Esophagus (tissue), 2 donors: ENCODE results near the gene TMEM214. TPM values are rescaled to one million over a fixed set of nuclear protein-coding genes. Genes with fewer than 3 reads are reported as not detected.

Source experiments
- H3K27ac ChIP-seq, 2 donors: one replicate each; pipeline ENCODE4 v1.5.1; 2013; ENCODE audit warnings: low read depth in 2 of 2, mild to moderate bottlenecking in 2 of 2, inconsistent platforms in 1 of 2, low read length in 1 of 2, moderate library complexity in 1 of 2
- H3K27me3 ChIP-seq, 2 donors: one replicate each; pipeline ENCODE4 v1.6.1; 2013; ENCODE audit warnings: low read length in 2 of 2, control low read depth in 1 of 2, mild to moderate bottlenecking in 1 of 2; ENCODE audit not compliant: insufficient read depth in 2 of 2, control insufficient read depth in 1 of 2
- H3K36me3 ChIP-seq, 2 donors: one replicate each; pipeline ENCODE4 v1.6.1; 2013; ENCODE audit warnings: low read length in 1 of 2; ENCODE audit not compliant: control insufficient read depth in 2 of 2, insufficient read depth in 2 of 2
- H3K4me1 ChIP-seq, 2 donors: one replicate each; pipeline ENCODE4 v1.6.1; 2013; ENCODE audit warnings: low read length in 1 of 2; ENCODE audit not compliant: control insufficient read depth in 2 of 2, insufficient read depth in 2 of 2
- H3K4me3 ChIP-seq, 2 donors: one replicate each; pipeline ENCODE4 v1.5.1; 2013; ENCODE audit warnings: low read length in 2 of 2, mild to moderate bottlenecking in 2 of 2, low read depth in 1 of 2, moderate library complexity in 1 of 2
- H3K9me3 ChIP-seq, 2 donors: one replicate each; pipeline ENCODE4 v1.6.1; 2013; ENCODE audit warnings: mild to moderate bottlenecking in 2 of 2, low read depth in 1 of 2, low read length in 1 of 2, moderate library complexity in 1 of 2; ENCODE audit not compliant: control insufficient read depth in 2 of 2, insufficient read depth in 1 of 2
- WGBS, 2 donors: extraction: QIAGEN DNeasy Blood & Tissue Kit; methylation state at CpG; one replicate each; pipeline ENCODE4 v1.1.7; 2013; 5-methylcytosine and 5-hydroxymethylcytosine counted together
- polyA plus RNA-seq, 2 donors: library from polyadenylated mRNA; stranded (reverse); fragments of 200-250 nt; gene quantifications; one replicate each; pipeline ENCODE4 v1.2.3, GENCODE V29; 2013
- donor health status: healthy with polysubstance abuse.
- donor health status: Bipolar disorder and iron deficiency.

TMEM214 gene
- polyA plus RNA-seq, 2 donors, result 29.0 to 35.2 TPM

DNA sequence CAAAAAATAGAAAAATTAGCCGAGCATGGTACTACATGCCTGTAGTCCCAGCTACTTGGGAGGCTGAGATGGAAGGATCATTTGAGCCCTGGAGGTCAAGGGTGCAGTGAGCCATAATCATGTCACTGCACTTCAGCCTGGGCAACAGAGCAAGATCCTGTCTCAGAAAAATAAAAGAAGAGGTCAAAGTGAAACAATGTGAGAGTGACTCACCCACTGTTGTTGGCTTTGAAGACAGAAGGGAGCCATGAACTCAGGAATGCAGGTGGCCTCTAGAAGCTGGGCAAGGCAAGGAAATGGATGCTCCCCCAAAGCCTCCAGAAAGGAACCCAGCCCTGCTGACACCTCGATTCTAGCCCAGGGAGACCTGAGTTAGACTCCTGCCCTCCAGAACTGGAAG, 3.7 kb upstream of the TMEM214 start:
- Histone ChIP-seq H3K9me3 (no peaks in the 10 kb centered on the region), H3K27me3 (no peaks in the 10 kb centered on the region), H3K4me3 (no peak overlapping the region), H3K36me3 (peaks cover 5 to 18% of the 10 kb centered on the region in 2 donors), H3K4me1 (peaks cover 3 to 4% of the 10 kb centered on the region in 2 donors), H3K27ac (no peak overlapping the region)
- WGBS, 2 donors, result 90 to 100% methylated on average over 2 of the region's 2 CpGs

- WGBS, 2 donors, result 10 to 12% methylated on average over 11 of the region's 11 CpGs
- Histone ChIP-seq H3K27me3 (no peaks in the 10 kb centered on the region), H3K4me1 (peaks cover 3 to 4% of the 10 kb centered on the region in 2 donors), H3K9me3 (no peaks in the 10 kb centered on the region), H3K27ac (peak overlapping the region; percentile 69 to 70), H3K4me3 (peak overlapping the region; percentile 76 to 83), H3K36me3 (peaks cover 18 to 29% of the 10 kb centered on the region in 2 donors)
Observed at GRCh38 chr2:27033253-27033852, 588 bp downstream of the TMEM214 start.

DNA sequence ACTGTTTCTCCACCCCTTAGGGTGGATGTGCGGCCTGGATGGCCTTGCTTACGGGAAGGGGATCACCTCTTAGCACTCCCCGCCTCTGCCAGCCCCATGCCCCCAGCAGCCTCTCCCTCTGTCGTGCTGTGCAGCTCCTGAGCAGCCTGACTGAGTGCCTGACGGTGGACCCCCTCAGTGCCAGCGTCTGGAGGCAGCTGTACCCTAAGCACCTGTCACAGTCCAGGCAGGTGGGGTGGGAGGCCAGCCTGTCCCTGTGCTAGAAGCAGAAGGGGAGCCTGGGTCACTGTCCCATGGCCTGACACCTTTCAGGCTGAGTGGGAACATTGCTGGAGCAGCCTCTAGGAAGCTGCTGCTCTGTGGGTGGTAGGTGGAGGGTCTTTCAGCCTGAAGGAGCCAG, 5.2 kb downstream of the TMEM214 start:
- 91 to 92% methylated on average over 6 of the region's 6 CpGs for WGBS, 2 donors
- H3K4me3 ChIP-seq, result no peak overlapping the region
- peaks cover 46 to 57% of the 10 kb centered on the region in 2 donors for H3K36me3 ChIP-seq

DNA sequence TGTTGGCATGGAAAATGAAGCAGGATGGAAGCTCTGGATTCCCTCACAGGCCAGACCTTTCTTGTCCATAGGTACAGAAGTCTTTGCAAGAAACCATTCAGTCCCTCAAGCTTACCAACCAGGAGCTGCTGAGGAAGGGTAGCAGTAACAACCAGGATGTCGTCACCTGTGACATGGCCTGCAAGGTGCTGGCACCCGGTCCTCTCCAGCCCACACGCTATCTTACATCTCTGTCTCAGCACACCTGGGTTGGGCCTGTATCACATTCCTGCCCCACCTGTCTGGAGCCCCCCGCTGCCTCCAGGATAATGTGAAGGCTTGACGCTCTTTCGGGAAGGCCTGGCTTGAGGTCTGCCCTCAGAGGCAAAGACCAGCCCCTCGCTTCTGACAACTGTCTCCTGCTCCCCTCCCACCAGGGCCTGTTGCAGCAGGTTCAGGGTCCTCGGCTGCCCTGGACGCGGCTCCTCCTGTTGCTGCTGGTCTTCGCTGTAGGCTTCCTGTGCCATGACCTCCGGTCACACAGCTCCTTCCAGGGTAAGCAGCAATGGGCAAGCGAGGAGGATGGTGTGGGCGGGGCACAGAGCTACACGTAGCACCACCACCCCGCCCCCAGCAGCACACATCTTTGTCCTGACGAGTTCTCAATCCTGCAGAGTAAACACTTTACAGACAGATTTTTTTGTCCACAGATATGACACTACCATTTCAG, 6.0 kb downstream of the TMEM214 start:
- H3K27me3 ChIP-seq, result no peaks in the 10 kb centered on the region
- WGBS, 2 donors, result 84 to 87% methylated on average over 17 of the region's 17 CpGs
- no peaks in the 10 kb centered on the region for H3K9me3 ChIP-seq
- H3K27ac ChIP-seq, result no peak overlapping the region
- H3K4me1 ChIP-seq, result peaks cover 3% of the 10 kb centered on the region in 2 donors
- peaks cover 46 to 57% of the 10 kb centered on the region in 2 donors for H3K36me3 ChIP-seq
- H3K4me3 ChIP-seq, result no peak overlapping the region

More for the DNA sequence above, 5.2 kb downstream of the TMEM214 start:
- H3K9me3 ChIP-seq, result no peaks in the 10 kb centered on the region
- H3K27me3 ChIP-seq, result no peaks in the 10 kb centered on the region
- no peak overlapping the region for H3K27ac ChIP-seq
- H3K4me1 ChIP-seq, result peaks cover 3 to 4% of the 10 kb centered on the region in 2 donors

- Histone ChIP-seq H3K36me3 (peaks cover 46 to 57% of the 10 kb centered on the region in 2 donors), H3K4me3 (no peak overlapping the region), H3K4me1 (no peaks in the 10 kb centered on the region), H3K27me3 (no peaks in the 10 kb centered on the region), H3K27ac (no peak overlapping the region), H3K9me3 (no peaks in the 10 kb centered on the region)
- WGBS, 2 donors, result 88 to 93% methylated on average over 6 of the region's 6 CpGs
Observed at GRCh38 chr2:27039426-27039825, 6.7 kb downstream of the TMEM214 start.

DNA sequence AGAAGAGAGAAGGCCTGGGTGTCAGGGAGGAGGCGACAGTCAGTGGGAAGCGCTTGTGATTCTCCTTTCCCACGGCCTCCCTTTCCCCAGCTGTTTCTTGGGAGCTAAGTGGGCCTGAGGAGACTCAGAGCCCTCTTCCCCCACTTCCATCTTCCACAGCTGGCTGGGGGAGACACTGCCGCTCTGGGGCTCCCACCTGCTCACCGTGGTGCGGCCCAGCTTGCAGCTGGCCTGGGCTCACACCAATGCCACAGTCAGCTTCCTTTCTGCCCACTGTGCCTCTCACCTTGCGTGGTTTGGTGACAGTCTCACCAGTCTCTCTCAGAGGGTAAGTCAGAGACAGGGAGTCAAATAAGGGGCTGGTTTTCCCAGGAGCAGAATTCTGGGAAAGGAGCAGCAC, 7.1 kb downstream of the TMEM214 start:
- H3K36me3 ChIP-seq, result peaks cover 46 to 57% of the 10 kb centered on the region in 2 donors
- H3K4me3 ChIP-seq, result no peak overlapping the region
- no peaks in the 10 kb centered on the region for H3K9me3 ChIP-seq
- WGBS, 2 donors, result 95 to 98% methylated on average over 7 of the region's 7 CpGs
- no peaks in the 10 kb centered on the region for H3K27me3 ChIP-seq
- H3K4me1 ChIP-seq, result no peaks in the 10 kb centered on the region
- H3K27ac ChIP-seq, result no peak overlapping the region

DNA sequence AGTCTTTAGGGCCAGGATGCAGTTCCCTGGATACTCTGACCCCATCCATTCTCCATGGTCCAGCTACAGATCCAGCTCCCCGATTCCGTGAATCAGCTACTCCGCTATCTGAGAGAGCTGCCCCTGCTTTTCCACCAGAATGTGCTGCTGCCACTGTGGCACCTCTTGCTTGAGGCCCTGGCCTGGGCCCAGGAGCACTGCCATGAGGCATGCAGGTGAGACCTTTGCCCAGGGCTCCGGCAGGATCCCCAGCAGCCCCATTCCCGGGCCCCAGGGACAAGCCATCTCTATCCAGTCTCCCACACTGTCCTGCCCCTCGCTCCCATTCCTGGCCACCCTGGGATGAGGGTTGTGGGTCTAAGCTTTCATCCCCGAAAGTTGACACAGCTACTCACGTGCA, 7.5 kb downstream of the TMEM214 start:
- Histone ChIP-seq H3K27ac (no peak overlapping the region), H3K4me1 (no peaks in the 10 kb centered on the region), H3K9me3 (no peaks in the 10 kb centered on the region), H3K27me3 (no peaks in the 10 kb centered on the region), H3K36me3 (peaks cover 45 to 56% of the 10 kb centered on the region in 2 donors), H3K4me3 (no peak overlapping the region)
- 88 to 92% methylated on average over 8 of the region's 8 CpGs for WGBS, 2 donors

GRCh38 chr2:27041752-27042151, 9.0 kb downstream of the TMEM214 start:
- Histone ChIP-seq H3K4me1 (no peaks in the 10 kb centered on the region), H3K36me3 (peaks cover 41 to 43% of the 10 kb centered on the region in 2 donors), H3K9me3 (no peaks in the 10 kb centered on the region), H3K27me3 (no peaks in the 10 kb centered on the region), H3K27ac (no peak overlapping the region), H3K4me3 (no peak overlapping the region)
- WGBS, 2 donors, result 62 to 66% methylated on average over 5 of the region's 5 CpGs

- Histone ChIP-seq H3K4me1 (no peaks in the 10 kb centered on the region), H3K4me3 (no peak overlapping the region), H3K27me3 (no peaks in the 10 kb centered on the region), H3K9me3 (no peaks in the 10 kb centered on the region), H3K36me3 (peaks cover 36 to 39% of the 10 kb centered on the region in 2 donors), H3K27ac (no peak overlapping the region)
- 77 to 80% methylated on average over 10 of the region's 10 CpGs for WGBS, 2 donors
Observed at GRCh38 chr2:27042159-27042661, 9.4 kb downstream of the TMEM214 start.
